Islet precursor cell (in vitro differentiated cells): ENCODE results near the gene MLLT3.

Experiments used
- DNase-seq: peaks from one replicate; pipeline ENCODE4 v3.0.0-alpha.2; 2018

The MLLT3 gene

DNA sequence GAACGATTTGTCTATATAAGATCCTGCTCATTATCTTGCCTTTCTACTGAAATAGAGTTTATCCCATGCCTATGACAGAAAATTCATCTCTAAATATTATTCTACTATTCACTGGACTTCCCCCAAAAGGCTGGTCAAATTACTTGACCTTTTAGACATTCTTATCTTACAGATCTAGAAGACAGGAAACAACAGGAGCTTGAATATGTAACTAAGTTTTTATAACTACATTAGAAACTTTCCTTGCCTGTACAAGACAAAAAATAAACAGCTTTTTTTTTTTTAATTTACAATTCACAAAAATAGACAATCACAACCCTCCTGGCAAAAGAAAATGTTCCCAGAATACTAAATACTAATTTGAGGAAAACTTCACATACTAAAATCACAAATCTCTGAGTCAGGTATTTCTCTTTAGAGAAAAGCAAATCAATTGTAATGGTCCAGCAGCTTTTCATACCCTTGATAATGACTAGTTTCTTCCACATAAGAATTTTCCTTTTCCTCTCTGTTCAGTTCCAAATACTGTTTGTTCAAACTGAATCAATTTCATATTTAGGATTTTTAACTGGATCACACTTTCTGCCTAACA, 68.6 kb downstream of the MLLT3 start:
- DNase-seq = no peak

DNA sequence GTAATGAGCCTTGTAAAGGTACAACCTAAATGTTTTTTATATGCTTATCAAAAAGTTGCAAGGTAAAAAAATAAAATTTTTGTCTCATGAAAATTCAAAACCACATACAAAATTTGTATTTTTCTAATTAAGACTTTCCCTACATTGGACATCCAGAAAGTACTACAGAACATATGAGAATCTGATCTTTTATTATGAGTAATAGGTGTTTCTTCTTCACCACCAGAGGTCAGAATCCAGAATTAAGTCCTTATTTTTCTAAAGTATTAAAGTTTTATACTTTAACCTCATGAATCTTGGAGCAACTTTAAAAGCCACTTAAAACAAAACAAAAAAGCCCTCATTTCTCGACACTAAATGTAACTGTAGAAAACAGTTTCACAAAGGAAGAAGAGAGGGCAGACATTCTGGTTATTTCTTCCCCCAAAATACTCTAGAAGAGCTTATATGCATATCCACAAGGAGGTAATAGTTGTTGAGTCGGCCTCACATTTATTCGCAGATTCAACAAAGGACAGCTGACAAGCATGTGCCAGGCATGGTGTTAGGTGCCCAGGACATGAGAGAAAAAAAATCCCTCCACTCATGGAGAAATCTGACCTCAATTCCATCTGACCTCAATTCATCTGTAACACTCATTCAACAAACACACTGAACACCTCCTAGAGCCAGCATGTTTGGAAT, 69.3 kb downstream of the MLLT3 start:
- no peak for DNase-seq

DNA sequence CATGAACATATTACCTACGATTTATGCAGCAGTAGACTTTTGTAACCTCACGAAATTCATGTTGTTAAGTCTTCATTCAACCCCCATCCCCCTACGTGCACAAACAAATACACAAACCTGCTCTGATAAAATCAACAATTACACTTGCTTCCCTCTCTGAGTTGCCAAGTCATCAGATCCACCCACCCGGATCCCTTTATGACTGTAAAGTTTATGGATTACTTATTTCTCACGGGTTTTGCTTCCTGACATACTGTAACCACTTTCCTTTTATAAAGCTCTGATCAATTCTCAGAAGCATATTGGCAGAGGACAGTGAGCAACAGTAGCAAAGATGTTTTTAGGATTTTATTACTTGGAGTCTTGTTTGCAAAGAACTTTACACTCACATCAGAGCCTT, 70.5 kb downstream of the MLLT3 start:
- DNase-seq = no peak

DNA sequence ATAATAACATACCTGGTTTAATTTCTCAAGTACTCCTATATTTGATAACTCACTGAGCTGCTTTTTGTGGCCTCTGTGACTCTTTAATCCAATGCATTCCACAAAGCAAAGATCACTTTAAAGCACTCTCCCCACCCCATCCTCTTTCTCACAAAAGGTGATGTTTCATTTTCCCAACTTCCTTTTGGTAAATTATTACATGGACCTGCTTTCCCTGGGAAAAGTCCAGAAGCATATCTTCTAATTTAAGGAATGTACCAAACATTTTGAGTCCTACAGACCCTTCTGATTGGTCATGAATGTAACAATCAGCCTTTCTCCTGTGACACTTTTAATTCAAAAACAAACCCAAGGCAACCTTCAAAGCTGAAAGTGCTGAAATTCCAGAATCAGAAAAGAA, 71.1 kb downstream of the MLLT3 start:
- DNase-seq = no peak

DNA sequence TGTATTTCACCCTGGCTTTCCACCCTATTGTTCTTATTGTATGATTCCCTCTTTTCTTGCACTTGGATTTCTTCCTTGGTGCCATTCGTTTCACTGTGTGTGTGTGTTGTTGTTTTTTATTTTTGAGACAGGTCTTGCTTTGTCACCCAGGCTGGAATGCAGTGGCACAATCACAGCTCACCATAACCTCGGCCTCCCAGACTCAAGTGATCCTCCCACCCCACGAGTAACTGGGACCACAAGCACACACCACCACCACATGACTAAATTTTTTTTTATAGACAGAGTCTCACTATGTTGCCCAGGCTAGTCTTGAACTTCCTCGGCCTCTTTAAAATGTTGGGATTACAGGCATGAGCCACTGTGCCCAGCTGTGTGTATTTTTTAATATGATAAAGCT, 72.0 kb downstream of the MLLT3 start:
- no peak for DNase-seq

DNA sequence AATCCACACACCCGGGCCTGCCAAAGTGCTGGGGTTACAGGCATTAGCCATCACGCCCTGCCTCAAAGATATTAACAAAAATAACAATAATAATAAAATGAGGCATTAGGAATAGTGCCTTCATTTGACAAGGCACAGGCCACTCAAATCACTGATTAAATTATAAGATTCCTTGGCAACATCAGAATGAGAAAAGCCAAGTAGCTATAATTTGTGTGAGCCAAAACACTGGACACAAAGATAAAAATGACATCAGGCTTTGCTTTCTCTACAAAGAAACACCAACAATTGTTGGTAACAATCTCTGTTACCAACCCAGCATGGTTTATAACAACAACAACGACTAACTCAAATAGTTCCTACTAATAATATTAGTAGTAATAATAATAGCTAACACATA, 73.2 kb downstream of the MLLT3 start:
- no peak for DNase-seq

DNA sequence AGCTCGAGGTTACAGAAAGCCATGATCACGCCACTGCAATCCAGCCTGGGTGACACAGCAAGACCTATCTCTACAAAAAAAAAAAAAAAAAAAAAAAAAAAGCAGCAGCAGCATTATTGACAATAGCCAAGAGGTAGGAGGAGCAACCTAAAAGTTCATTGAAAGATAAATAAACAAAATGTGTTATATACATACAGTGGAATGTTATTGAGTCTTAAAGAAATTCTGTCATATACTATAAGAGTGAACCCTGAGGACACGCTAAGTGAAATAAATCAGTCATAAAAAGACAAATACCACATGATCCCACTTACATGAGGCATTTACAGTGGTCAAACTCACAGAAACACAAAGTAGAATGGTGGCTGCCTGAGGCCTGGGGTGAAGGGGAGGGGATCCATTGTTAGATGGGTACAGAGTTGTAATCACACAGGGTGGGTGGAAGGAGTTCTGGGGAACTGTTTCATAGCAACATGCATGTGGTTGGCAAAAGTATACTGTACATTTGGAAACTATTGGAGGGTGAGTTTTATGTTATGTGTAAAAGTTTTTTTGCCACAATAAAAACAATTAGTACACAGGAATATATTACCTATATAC, 77.2 kb downstream of the MLLT3 start:
- no peak for DNase-seq

DNA sequence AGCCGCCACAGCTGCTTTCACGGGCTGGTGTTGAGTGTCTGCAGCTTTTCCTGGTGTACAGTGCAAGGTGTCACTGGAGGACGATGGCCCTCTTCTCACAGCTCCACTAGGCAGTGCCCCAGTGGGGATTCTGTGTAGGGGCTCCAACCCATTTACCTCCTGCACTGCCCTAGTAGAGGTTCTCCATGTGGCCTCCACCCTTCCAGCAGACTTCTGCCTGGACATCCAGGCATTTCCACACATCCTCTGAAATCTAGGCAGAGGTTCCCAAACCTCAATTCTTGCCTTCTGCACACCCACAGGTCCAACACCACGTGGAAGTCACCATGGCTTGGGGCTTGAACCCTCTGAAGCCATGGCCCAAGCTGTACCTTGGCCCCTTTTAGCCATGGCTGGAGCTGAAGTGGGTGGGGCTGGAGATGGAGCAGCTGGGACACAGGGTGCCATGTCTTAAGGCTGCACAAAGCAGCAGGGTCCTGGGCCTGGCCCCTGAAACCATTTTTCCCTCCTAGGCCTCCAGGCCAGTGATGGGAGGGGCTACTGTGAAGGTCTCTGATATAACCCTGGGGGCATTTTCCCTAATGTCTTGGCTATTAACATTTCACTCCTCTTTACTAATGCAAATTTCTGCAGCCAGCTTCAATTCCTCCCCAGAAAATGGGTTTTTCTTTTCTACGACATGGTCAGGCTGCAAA, 82.0 kb downstream of the MLLT3 start:
- DNase-seq = no peak

DNA sequence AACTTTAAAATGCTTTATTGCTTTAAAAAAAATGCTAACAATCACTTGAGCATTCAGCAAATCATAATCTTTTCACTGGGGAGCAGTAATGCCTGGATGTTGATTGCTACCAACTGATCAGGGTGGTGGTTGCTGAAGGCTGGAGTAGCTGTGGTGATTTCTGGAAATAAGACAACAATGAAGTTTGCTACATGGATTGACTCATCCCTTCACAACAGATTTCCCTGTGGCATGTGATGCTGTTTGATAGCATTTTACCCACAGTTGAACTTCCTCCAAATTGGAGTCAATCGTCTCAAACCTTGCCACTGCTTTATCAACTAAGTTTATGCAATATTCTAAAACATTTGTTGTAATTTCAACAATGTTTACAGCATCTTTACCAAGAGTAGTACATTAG, 83.3 kb downstream of the MLLT3 start:
- no peak for DNase-seq

DNA sequence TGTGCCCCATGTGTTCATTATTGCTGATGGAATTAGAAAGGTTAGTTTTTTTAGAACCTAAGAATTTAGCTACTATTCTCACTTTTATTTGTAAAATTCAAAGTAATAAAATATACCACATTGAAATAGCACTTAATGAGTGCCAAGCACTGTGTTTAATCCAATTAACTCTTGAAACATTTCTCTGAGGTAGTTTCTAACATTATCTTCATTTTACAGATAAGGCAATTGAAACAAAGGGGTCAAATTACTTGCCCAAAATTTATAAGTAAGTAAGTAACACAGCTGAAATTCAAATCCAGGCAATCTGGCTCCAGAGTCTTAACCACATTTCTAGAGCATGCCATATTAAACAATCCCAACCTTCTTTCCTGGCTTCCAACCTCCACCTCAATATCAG, 84.2 kb downstream of the MLLT3 start:
- DNase-seq = no peak

DNA sequence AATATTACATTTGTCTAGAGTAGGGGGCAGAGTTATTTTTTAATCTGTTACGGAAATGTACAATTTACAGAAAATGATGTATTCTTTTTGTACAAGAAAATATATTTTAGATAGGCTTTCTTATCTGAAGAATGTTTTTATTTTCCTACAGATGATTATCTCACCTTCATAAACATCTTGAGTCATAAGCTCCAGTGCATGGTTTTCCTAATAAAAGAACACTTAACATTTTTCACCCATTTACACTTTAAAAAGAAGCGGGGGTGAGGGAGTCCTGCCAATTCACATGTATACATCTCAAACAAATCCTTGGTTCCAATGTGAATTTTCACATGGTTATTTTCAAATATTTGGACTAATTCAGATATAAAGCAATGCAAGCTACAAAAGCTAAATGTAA, 85.0 kb downstream of the MLLT3 start:
- DNase-seq = no peak

DNA sequence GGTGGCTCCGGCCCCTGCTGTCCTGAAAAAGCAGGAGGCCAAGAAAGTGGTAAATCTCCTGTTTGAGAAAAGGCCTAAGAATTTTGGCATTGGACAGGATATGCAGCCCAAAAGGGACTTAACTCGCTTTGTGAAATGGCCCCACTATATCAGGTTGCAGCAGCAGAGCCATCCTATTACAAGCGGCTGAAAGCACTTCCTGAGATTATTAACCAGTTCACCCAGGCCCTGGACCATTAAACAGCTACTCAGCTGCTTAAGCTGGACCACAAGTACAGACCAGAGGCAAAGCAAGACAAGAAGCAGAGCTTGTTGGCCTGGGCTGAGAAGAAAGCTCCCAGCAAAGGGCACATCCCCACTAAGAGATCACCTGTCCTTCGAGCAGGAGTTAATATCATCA, 89.7 kb downstream of the MLLT3 start:
- no peak for DNase-seq

DNA sequence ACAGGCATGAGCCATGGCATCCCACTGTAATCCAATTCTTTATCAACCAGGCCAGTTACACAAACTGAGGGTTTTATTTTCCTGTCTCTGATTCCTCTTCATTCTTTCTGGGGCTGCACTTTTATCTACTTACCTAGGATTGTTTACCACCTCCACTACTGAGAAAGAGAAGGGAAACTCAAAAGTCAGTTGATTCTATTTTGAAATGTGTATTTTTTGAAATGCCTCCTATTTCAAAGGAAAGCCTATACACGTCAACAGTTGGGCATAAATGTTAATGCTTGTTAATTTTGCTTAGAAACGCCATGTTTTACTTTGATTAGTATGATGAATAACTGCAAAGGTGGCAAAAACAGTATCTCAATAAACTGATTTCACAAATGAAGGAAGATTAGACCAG, 92.5 kb downstream of the MLLT3 start:
- DNase-seq = no peak

DNA sequence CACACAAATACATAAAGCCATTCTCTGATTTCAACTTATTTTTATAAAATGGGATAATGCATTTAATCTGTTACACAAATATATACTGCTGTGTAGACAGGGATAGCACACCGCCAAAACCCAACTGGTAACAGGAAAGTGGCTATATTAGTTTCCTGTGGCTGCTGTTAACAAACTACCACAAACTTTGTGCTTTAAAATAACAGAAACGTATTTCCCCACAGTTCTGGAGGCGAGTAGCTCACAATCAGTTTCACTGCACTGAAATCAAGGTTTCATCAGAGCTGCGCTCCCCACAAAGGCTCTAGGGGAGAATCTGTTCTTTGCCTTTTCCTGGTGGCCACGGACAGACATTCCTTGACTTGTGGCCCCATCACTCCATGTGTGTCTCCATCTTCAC, 94.0 kb downstream of the MLLT3 start:
- DNase-seq = no peak

DNA sequence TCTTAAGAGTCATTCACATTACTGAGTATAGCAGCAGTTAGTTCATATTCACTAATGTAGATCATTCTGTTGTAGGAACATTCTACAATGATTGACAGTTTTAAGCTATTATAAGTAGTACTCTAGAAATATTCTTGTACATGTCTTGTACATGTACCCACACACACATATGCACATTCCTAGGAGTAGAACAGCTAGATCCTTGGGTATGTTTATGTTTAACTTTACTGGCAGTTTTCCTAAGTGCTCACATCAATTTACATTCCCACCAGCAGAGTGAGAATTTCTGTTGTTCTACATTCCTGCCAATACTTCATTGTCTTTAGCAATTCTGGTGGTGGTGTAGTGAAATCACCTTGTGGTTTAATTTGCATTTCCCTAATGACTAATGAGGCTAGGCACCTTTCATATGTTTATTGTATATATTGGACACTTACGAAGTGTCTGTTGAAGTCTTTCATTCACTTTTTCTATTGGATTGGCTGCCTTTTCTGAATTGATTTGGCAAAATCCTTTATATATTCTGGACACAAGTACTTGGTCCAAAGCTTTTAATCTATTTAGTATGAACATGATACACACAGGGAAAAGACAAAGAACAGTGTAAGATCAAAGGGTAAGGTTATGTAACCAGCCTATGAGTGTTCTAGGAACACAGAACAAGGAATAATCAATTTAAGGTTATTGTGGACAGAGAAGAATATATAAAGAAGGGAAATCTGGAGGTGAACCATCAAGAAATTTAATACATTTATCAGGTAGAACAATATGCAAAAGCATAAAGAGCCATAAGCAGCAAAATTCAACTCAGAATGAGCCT, 95.6 kb downstream of the MLLT3 start:
- no peak for DNase-seq

DNA sequence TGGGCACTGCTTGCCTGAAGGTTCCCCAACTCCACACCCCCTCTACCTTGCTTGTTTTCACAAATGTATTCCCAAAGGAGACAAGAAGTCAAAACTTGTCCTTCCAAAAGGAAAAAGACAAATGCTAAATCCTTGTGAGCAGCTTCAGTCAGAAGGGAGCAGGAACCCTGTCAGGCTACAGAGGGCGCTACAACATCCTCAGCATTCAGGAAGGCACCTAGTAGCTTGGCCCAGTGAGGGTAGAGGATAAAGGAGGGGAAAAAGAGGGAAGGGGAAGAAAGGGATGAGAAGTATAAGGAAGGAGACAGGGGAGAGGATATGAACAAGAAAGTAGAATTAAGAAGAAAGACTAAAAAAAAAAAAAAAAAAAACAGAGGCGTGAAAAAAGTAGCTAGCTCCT, 97.5 kb downstream of the MLLT3 start:
- DNase-seq = no peak

DNA sequence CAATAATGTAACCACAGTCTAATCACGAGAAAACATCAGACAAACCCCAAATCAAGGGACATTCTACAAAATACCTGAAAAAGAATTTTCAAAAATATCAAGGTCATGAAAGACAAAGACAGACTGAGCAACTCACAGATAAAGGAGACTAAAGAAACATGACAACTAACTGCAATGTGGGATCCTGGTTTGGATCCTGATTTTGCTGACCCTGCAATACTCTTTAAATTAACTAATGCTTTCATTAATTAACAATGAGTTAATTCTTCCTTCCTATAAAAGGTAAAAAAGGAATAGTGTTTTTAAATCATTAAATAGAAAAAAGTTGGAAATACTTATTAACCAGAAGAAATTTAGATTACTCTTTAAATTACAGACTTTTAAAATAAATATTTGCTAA, 103.6 kb downstream of the MLLT3 start:
- no peak for DNase-seq

DNA sequence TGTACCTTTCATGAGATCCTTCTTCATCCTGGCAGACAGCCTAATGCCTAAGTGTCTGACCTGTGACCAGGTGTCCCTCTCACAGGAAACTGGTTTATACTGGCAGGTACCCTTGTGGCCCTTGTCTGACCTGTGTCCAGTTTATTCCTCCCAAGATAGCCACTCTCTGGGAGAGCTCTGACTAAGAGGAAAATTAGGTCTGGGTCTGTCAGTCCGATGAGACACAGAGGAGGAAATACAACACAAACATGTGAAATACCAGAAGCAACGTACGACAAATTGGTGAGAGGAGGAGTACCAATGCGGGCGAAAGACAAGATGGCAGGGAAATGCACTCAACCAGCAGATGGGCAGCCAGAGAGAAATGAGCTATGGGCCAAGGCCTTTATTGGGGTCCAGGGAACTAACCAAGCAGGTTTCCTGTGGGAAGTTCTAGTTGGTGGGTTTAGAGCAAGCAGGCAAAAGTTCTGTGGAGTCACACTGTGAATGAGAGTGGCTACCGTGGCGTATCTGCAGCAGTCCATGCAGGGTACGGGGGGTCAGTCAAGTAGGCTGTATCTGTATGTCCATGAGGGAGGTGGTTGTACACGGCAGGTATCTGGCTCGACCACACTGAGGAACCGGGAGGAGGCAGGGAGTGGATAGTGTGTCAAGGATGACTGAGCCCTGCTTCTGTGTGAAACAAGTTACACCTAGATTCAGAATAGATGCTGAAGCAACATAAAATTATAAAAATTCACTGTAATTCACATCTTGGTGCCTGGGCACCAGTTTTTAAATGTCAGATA, 109.0 kb downstream of the MLLT3 start:
- DNase-seq = no peak

DNA sequence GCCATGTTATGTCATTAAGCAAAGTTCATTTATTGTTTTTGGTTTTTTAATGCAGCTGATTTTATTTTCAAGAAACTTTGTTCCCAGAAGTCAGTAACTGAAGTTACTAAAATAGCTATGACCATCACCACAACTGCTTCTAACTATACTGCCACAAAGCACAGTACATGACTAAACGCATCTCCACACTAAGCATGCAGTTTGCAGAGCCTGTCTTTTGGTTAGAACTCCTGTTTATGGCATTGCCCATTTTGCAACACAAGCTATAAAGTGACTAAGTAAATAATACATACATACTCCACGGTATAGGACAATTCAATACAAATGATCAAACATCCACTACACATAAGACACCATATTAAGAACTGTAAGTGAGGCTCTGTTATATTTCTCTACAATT, 109.7 kb downstream of the MLLT3 start:
- no peak for DNase-seq

DNA sequence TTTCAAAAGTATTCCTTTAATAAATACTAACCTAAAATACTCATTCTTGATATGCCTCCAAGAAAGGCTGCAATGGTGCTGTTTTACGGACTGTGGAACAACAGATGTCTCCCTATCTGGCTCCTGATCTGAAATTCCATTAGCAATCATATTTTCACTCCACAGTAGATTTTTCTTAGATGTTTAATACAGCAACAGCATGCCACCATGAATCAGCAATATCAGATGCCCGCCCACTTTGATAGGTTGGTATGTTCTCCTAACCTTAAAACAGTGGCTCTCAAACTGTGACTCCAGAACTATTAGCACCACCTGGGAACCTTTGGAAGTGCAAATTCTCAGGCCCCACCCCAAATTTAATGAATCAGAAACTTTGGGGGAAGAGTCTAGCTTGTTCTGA, 110.2 kb downstream of the MLLT3 start:
- DNase-seq = no peak

DNA sequence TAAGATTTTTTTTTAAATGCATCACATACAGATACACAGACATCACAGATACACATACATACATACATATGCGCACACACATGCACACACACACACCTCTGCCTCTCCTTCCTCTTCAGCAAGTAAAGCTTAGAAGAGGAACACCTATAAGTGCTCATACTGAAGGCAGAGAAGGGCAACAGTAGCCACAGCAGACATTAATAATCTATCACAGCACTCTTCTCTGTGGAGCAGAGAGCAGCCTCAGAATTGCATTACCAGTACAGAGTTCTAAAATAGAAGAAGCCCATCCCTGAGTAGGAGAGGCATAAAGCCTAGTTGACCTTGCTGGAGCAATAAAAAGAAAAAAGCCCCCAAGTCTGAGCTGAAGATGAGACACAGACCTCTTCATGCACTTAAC, 110.6 kb downstream of the MLLT3 start:
- DNase-seq = no peak

DNA sequence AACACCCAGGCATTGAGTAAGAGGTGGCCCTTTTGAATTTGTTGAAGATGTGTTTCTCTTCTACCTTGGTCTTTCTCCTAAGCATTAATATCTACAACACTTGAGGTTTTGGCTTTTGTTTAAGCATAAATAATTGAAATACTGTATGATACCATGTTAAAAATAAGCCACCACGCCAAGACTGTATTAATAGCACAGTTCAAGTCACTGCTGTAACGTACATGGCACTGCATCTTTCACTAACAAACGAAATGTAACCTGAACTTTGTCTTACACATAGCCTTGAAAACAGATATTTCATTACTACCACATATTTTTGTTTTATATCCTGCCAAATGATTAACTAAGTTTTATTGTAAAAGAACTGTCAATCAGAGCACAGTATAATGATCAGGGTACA, 112.8 kb downstream of the MLLT3 start:
- DNase-seq = no peak

DNA sequence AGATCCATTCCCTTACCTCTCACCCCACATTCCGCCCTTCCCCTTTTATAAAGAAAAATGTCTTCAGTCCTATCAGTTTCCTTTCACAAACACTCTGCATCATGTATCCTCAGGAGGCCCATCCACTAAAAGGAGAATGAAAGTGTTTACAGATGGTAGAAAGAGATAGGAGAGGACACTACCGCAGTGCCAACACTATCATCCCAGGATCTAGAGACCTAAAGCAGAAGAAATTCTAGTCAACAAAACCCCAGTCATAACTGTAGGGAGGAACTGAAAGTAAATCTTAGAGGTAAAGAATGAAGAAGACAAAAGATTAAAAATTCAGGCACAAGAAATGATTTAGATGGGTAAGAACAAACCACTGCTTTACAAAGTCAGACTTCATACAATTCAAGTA, 114.1 kb downstream of the MLLT3 start:
- no peak for DNase-seq
